GM19468 (cell line): ENCODE measurements around the gene PCDHB13.
"Not testable (repeated sequence)": the region's sequence is repeated elsewhere in the genome, so short reads cannot be mapped to it uniquely, and the experiment has no call there.

ENCODE experiments used
- ATAC-seq: cut with Tn5 transposase; IDR thresholded peaks from one replicate; pipeline ENCODE4 v1.9.1; 2021; ENCODE audit warnings: mild to moderate bottlenecking, moderate library complexity, moderate number of reproducible peaks; ENCODE audit not compliant: unreplicated experiment; ENCODE audit errors: extremely low read depth

Gene PCDHB13

GRCh38 chr5:141201126-141201525, 12.6 kb upstream of the PCDHB13 start:
- not testable (repeated sequence) for ATAC-seq

- ATAC-seq, result not testable (repeated sequence)
Measured at GRCh38 chr5:141201646-141202045, 12.1 kb upstream of the PCDHB13 start.

- ATAC-seq, result no peak
Measured at GRCh38 chr5:141208478-141208877, 5.2 kb upstream of the PCDHB13 start, which contains the start of gene PCDHB12. Gene PCDHB12 (plus strand): TSS chr5:141208719. CDS start chr5:141208908, 189 bp downstream.

GRCh38 chr5:141210281-141210680, 3.4 kb upstream of the PCDHB13 start:
- ATAC-seq, result not testable (repeated sequence)

GRCh38 chr5:141210849-141211248, 2.9 kb upstream of the PCDHB13 start:
- not testable (repeated sequence) for ATAC-seq

- not testable (repeated sequence) for ATAC-seq
Measured at GRCh38 chr5:141214583-141214982, 864 bp downstream of the PCDHB13 start.

GRCh38 chr5:141215504-141215903, 1.8 kb downstream of the PCDHB13 start:
- not testable (repeated sequence) for ATAC-seq

- not testable (repeated sequence) for ATAC-seq
Measured at GRCh38 chr5:141216035-141216434, 2.3 kb downstream of the PCDHB13 start.

GRCh38 chr5:141223112-141223783, 9.5 kb downstream of the PCDHB13 start, which contains the start of gene PCDHB14:
Gene PCDHB14 (plus strand): TSS chr5:141223343. CDS start chr5:141223506, 163 bp downstream.
- no peak for ATAC-seq

GRCh38 chr5:141224844-141225243, 11.1 kb downstream of the PCDHB13 start:
- ATAC-seq, result not testable (repeated sequence)

- ATAC-seq, result not testable (repeated sequence)
Measured at GRCh38 chr5:141225421-141225820, 11.7 kb downstream of the PCDHB13 start.

GRCh38 chr5:141234109-141234667, 20.5 kb downstream of the PCDHB13 start:
- ATAC-seq, result no peak

- not testable (repeated sequence) for ATAC-seq
Measured at GRCh38 chr5:141235922-141236321, 22.2 kb downstream of the PCDHB13 start.

GRCh38 chr5:141236516-141237313, 23.0 kb downstream of the PCDHB13 start:
- no peak for ATAC-seq

GRCh38 chr5:141241496-141241895, 27.8 kb downstream of the PCDHB13 start:
- ATAC-seq, result no peak

- no peak for ATAC-seq
Measured at GRCh38 chr5:141245250-141245717, 31.6 kb downstream of the PCDHB13 start, which contains the start of gene PCDHB15. Gene PCDHB15 (plus strand): TSS chr5:141245395. CDS start chr5:141245579, 184 bp downstream.

GRCh38 chr5:141246971-141247370, 33.3 kb downstream of the PCDHB13 start:
- ATAC-seq, result not testable (repeated sequence)

GRCh38 chr5:141247434-141247833, 33.7 kb downstream of the PCDHB13 start:
- not testable (repeated sequence) for ATAC-seq

- ATAC-seq, result no peak
Measured at GRCh38 chr5:141250576-141250975, 36.9 kb downstream of the PCDHB13 start.

GRCh38 chr5:141258464-141258863, 44.7 kb downstream of the PCDHB13 start:
- ATAC-seq, result no peak
